NK-92 (cell line): ENCODE measurements around the gene KIDINS220.

ENCODE experiments used
- DNase-seq: peaks from one replicate; lab custom pipeline; 2025; ENCODE audit not compliant: unreplicated experiment; lab: John Stamatoyannopoulos, UW

The KIDINS220 gene

DNA sequence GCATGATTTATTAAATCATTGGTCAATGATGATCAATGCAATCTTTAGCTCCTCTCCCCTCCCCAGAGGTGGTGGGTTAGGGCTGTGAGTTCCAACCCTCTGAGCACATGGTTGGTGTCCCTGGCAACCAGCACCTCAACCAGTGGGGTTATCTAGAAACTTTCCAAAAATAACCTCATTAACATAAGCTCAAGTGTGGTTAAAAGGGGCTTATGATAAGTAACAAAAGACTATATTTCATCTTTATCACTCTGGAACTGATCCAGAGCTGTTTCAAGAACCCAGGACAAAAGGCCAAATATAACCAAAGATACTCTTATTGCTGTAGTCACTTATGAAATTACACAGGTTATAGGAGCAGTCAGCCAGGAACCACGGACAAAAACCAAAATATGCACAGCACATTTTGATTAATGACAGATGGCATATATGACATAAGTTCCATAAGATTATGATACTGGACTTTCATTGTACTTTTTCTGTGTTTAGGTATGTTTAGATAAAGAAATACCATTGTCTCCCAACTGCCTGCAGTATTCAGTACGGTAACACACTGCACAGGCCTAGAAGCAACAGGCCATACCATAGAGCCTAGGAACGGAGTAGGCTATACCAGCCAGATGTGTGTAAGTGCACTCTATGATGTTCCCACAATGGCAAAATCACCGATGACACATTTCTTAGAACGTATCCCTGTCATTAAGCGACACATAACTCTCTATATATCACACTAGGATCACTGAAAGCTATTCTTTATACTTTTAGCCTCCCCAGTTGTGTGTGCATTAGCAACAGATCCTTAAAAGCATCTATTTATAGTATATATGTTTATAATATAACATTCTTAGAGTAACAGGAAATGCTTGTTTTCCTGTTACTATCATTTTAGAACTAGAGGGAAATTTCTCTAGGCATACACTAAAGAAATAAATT, 31.9 kb downstream of the KIDINS220 start:
- DNase-seq, result no peak

DNA sequence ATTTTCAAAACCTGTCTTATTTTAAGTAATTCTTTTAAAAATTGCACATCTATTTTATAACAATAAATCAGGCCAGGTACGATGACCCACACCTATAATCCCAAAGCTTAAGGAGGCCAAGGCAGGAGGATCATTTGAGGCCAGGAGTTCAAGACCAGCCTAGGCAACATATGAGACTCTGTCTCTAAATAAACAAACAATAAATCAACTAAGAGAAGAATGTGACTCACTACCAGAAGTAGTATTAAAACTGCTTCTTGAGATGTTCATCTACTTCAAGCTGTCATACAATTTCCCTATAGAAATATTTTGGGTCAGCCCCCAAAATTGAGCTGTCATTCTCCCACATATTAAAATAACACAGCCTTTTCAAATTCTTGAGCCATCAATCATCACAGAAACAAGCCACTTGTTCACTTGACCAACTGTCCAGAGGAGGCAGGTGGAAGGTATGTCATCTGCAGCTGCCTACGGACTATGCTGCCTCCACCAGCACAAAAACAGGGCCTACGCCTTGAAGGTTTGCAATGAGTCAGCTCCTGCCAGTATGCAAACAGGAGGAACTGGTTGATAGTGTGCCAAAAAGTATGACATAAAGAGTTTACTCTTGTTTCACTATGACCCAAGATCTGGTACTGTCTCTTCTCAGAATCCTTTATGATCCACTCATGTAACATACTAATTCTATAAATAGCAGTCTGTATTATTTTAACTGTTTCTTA, 33.6 kb downstream of the KIDINS220 start:
- no peak for DNase-seq

DNA sequence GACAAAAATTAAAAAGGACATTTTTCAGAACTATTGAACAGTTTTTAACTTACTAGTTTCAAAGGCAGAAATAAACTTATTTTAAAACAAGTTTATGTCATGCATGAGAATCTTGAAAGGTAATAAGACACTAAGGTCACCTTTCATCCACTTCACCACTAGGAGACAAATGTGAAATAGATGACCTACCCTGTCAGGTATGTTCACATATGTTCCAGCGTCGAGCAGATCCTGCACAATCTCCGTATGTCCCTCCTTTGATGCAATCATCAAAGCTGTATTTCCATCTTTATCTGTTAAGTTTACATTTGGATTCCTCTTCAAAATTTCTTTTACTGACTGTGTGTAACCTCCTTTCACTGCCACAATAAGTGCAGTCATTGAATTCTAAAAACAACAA, 34.7 kb downstream of the KIDINS220 start:
- DNase-seq, result no peak

DNA sequence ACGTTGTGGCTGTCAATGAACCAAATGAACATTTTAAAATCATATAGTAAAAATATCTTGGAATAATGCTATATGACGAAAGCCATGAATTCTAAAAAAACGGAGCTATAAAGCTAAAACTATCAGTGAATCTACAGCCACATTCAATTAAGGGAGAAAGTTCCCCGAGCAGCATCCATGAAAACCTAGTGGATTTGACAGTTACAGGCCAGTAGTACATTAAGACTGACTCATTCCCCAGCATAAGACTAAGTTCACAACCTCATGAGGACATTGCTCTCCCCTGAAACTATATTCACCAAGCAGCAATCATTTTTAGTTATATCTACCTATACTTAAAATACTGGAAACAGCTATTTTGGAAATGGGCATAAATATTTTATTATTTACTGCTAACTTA, 36.6 kb downstream of the KIDINS220 start:
- no peak for DNase-seq

DNA sequence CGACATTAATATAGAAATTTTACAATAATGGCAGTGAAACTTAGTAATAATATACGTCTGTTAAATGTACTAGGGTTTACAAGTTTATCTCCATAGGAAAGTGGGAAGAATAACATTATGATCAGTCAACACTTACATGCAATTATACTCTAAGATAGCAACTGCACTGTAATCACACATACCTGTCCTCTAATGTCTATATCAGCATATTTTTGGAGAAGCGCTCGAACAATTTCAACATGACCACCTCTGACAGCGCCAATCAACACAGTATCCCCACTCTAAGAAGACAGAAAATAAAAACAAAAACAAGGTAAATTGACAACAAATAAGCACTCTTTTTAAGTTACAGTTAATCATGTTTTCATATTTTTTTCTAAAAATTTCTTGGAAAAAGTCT, 37.2 kb downstream of the KIDINS220 start:
- no peak for DNase-seq

DNA sequence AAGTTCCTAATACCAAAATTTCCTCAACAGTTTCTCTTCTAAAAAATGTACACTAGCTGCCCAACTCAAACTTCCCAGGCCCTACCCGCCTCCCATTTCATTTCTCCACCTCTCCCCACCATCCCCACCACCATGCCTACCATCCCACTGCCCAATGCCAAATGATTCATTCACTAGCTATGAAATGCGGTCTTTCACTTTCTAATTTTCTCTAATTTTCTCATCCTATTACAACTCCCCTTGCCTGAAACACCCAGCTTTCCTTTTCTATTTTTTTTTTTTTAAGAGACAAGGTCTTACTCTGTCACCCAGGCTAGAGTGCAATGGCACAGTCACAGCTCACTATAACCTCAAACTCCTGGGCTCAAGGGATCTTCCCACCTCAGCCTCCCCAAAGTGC, 38.4 kb downstream of the KIDINS220 start:
- no peak for DNase-seq

DNA sequence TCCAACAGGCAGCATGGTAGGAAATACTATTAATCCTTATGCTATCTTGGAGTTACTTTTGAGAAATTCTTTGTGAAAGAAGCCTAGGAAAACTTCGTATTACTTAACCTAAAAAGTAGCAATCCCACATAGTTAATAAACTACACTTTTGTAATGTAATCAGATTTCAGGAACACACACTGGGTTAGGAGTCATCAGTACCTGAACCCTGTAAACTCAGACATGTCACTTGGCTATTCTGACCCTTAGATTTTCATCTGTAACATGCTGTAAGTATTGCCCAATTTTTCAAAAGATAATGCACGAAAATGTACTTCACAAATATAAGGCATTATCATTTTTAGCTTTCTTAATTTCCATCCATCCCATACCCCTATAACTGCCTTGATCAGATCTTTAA, 39.0 kb downstream of the KIDINS220 start:
- no peak for DNase-seq

DNA sequence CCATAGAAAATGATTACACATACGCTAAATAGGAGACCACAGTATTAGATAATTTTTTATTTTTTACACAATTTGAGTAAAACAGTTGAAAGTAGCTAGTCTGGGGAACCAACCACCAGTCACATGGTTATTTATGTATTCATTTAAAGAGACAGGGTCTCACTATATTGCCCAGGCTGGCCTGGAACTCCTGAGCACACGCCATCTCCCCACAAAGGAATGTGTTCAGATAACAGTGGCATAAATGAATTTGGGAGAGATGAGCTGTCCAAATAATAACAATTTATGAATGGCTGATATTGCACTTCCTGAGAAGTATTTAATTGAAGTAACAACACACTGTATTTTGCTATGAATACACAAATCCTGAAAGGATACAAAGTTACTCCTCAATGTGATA, 39.7 kb downstream of the KIDINS220 start:
- no peak for DNase-seq

DNA sequence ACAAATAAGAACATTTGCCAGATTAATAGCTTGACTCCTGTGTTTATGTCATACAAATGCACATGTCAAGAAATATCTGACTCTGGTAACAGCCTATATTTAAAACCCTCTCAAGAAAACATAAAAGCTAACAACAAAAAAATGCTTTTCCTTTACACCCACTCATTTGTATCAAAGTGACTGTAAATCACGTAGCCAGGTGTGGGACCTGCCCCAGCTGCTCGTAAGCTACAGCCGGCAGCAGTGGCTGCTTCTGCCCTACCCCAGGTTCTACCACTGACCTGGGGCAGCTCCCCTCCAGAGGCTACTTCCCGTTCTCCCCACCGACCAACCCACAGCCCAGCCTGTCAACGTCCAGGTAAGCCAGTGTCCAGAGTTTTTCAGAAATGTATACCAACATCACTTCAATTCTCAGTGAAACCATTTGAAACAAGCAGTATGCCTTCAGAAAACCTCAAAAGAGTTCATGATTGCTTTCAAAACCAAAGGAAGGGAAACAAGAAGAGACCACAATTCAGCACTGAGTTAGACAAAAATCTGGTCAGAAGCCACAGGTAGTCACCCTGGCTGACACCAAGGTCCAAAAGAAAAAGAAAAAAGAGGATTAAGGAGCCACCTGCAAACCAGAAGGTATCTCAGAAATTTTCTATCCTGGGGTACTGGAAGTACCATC, 40.4 kb downstream of the KIDINS220 start:
- no peak for DNase-seq

DNA sequence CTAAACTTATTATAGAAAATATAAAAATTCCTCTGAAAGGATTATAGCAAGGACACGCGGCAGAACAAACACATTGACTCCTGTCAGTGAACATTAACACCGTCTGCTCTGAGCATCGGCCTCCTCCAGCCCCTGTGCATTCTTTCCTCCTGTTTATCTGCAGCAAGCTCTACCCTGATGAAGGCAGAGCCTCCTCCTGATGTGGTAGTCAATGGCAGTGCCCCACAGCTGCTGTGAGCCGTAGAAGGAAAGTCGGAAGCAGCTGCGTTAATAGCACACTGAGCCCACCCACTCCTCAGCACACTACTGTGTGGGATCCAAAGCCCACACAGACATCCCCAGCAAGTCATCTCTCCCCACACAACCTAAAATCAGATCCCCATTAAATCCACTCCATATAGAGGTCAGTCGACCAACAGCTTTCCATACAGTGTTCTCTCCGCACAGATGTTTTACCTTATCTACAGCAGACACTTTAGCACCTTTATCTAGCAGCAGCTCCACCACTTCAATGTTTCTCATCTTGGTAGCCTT, 41.0 kb downstream of the KIDINS220 start:
- no peak for DNase-seq

DNA sequence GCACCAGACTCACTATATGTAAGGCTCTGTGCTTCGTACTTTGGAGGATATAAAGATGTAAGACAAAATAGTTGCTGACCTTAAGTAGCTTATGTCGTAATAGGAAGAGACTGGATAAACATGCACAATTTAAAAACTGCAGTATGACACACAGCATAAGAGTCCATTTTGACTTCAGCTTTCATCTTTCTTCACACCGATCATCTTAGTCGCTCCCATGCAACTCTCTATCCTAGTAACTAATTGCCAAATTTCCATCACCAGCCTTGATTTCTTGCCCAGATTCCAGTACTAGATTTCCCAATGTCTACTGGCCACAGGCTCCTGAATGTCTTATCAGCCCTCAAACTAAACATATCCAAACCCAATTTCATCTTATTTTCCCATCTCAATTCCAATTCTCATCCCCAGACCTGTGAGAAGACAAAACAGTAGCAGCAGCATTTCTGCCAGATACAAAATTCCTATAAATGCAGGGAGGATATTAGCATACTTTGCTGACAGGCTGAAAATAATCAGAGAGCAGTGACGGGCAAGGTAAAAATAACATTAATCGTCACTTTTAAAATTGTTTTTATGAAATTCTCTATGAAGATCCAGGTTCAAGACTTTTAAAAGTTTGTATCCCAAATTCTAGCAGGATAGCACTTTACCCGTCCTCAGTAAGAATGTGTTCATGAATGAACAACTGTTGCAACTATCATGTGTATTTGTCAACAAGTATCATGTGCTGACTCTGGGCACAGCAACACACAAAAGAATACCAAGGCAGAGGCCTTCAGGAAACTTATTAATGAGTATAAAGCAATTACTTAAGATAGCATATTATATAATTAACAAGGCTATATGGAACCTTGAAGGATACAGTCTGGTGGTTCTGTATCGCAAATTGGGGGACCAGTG, 42.2 kb downstream of the KIDINS220 start:
- DNase-seq, result no peak

DNA sequence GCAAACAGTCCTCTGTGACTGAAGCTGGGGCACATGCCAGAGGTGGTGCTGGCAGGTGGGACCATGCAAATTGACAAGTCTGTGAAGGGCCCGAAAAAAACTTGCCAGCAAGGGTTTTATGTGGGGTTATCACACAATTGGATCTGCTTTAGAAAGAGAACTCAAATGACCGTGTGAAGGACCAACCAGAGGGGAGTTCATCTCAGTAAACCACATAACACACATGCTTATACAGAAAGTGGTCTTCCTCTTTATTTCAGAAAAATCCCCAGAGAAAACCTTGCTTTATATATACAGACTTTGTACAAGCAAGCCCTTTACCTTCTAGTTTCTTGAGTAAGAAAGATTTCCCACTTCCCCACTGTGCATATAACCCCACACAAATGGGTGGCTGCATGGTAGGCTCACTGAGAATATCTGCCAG, 46.7 kb downstream of the KIDINS220 start:
- no peak for DNase-seq

DNA sequence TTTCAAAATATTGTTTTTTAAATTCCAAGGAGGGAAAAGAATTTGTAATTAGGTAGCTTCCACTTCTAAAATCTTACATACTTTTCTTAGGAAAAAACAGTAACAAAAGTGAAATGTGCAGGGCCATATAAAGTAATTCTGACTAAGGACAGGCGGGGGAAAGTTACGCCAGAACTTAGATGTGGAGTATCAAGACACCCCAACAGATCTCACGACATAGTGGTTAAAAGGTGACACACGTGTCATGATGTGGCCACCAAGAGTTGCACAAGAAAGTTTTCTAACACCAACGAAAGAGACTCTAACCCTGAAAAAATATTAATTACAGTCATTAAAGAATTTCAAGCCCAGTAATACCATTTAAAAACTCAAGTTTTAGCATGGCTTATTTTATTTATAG, 51.0 kb downstream of the KIDINS220 start:
- no peak for DNase-seq

DNA sequence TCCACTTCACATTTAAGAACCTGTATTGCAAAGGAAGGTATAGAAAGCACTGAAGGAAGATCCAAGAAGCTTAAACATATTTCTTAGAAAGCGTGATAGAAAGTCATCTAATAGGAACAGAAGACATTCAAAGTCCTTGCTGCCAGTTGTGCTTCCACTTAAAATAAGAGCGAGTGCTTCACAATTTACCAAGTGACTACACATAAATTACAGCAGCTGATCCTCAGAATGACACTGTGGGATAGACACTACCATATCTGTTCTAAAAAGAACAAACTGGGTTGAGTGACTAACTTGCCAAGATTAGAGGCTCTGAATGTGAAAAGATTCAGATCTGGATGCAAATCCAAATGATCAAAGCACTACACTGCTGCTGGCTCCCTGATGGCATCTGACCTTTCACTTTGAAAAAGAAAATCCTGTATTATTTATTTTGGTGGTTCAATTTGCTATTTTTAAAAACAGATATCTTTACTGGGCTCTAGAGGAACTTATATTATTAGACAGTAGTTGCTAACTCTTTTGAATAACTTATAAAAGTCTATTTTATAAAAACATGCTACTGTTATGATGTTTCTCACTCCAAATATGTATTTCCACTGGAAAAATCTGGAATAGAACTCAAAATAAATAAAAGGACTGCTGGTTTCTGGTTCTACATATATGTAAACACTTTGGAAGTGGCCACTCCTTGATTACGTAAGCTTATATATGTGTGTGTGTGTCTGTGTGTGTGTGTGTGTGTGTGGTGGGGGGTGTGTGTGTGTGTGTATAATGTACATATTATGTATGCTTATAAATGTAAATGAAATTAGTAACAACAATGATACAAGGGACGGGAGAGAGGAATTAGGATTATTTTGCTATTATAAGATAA, 57.4 kb downstream of the KIDINS220 start:
- no peak for DNase-seq

DNA sequence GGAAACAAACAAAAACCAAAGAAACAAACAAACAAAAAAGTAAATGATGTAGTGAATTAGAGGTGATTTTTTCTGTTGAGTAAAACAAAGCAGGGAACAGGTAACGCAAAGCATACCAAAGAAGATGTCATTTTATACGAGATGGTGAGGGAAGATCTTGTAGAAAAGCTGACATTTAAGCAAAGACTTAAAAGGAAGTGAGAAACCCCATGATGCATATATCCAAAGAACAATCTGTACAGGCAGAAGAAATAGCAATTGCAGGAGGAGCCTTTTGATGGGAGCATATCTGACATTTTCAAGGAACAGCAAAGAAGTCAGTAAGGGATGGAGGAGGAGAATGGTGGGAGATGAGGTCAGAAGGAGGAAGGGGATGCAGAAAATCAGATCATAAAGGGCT, 63.0 kb downstream of the KIDINS220 start:
- no peak for DNase-seq

DNA sequence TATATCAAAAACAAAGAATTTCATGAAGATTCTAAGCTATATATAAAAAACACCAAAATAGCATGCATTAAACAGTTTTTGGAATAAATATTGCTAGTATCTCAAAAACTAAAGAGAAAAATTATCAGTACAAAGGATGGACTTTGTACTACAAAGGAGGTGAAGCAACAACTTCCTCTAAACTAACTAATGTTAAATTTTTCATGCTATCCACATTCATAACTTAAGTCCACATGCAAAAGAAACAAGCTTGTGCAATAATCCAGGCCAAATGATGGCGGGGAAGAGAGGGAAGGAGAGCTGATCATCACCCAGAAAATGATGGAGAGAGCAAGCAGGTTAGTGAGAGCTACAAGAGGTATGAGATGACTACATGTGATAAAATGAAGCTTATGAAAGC, 70.1 kb downstream of the KIDINS220 start:
- no peak for DNase-seq

DNA sequence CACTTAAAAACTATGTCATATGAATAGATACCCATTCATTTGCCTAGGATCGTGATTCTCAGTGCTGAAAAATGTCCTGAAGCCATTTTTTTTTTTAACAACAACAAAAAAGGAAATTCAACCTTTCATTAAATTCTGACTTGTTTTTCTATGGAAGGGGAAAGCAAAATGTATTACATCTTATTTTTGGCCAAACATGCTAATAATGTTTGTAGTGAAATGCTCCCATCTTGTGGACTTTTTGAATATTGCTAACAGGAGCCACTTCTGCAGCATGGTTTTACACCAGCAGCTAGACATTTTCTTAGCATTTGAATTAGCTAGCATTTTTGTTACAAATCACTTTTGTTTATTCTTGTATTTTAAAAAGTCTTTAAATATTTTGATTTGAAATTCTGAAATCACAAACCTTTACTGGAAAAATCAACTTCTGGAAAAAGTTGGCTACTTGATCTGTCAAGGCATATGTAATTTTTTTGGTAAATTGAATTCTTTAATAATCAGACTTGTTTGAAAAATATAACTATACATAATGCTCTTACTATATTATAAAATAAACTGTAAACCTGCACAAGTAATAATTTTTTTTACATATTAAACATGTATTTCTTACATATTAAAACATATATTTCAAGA, 75.8 kb downstream of the KIDINS220 start:
- DNase-seq, result no peak

DNA sequence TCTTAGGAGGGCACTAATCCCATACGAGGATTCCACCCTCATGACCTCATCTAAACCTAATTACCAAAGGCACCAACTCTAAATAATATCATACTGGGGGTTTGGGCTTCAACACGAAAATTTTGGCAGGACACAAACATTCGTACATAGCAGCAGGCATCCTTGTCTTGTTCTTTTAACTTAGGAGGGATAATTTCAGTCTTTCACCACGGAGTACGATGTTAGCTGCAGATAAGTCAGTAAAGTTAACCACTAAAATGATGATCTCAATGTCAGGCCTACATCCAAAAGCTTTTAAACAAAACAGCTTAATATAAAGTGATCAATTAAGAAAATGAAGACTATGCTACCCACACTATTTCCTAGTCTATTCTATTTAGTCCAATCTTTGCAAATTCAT, 80.7 kb downstream of the KIDINS220 start:
- DNase-seq, result no peak

DNA sequence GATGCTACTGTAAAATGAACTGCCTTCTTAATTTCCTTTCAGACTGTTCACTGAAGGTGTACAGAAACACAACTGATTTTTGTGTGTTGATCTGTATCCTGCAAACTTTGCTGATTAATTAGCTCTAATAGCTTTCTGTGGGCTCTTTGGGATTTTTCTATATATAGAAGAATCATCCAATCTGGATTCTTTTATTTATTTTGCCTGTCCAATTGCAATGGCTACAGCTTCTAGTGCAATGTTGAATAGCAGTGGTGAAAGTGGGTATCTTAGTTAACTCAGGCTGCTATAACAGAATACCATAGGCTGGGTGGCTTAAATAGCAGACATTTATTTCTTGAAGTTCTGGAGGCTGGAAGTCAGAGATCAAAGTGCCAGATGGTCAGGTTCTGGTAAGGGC, 81.2 kb downstream of the KIDINS220 start:
- DNase-seq, result no peak
